22Rv1 (cell line): Measurements from ENCODE around the gene ENOPH1.

ENCODE experiments used
- H3K27ac ChIP-seq: fragments of 450-650 bp; 2 replicates; pipeline ENCODE4 v1.5.1; 2017
- ZFX ChIP-seq: fragments of 450-650 bp; IDR thresholded peaks from 2 replicates; pipeline ENCODE4 v1.6.1; 2017; ENCODE audit warnings: antibody characterized with exemption, borderline replicate concordance
- TF ChIP-seq, protein P1 (sequence below): fragments of 450-650 bp; IDR thresholded peaks from 2 replicates; pipeline ENCODE4 v1.5.1; 2017; ENCODE audit warnings: mild to moderate bottlenecking

The ENOPH1 gene

GRCh38 chr4:82419451-82419850 is 10.9 kb upstream of the ENOPH1 start:
- H3K27ac ChIP-seq, result no peak overlapping the region

GRCh38 chr4:82421796-82422560 is 8.4 kb upstream of the ENOPH1 start:
- no peak for TF ChIP-seq ZFX
- TF ChIP-seq, protein P1, sequence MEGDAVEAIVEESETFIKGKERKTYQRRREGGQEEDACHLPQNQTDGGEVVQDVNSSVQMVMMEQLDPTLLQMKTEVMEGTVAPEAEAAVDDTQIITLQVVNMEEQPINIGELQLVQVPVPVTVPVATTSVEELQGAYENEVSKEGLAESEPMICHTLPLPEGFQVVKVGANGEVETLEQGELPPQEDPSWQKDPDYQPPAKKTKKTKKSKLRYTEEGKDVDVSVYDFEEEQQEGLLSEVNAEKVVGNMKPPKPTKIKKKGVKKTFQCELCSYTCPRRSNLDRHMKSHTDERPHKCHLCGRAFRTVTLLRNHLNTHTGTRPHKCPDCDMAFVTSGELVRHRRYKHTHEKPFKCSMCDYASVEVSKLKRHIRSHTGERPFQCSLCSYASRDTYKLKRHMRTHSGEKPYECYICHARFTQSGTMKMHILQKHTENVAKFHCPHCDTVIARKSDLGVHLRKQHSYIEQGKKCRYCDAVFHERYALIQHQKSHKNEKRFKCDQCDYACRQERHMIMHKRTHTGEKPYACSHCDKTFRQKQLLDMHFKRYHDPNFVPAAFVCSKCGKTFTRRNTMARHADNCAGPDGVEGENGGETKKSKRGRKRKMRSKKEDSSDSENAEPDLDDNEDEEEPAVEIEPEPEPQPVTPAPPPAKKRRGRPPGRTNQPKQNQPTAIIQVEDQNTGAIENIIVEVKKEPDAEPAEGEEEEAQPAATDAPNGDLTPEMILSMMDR, result no peak
- no peak overlapping the region for H3K27ac ChIP-seq

More at GRCh38 chr4:82419451-82419850, 10.9 kb upstream of the ENOPH1 start:
- TF ChIP-seq, protein P1, result no peak
- TF ChIP-seq ZFX, result no peak

GRCh38 chr4:82422616-82423015 is 7.8 kb upstream of the ENOPH1 start:
- no peak overlapping the region for H3K27ac ChIP-seq
- TF ChIP-seq ZFX, result no peak
- TF ChIP-seq, protein P1, result no peak

- TF ChIP-seq ZFX, result no peak
- TF ChIP-seq, protein P1, result no peak
- H3K27ac ChIP-seq, result no peak overlapping the region
Measured at GRCh38 chr4:82423245-82424054, 6.9 kb upstream of the ENOPH1 start.

- no peak for TF ChIP-seq ZFX
- TF ChIP-seq, protein P1, result no peak
- no peak overlapping the region for H3K27ac ChIP-seq
Measured at GRCh38 chr4:82425478-82425877, 4.9 kb upstream of the ENOPH1 start.

- peak overlapping the region; percentile 99 for H3K27ac ChIP-seq
- TF ChIP-seq, protein P1, result no peak
- TF ChIP-seq ZFX, result no peak
Measured at GRCh38 chr4:82428526-82428968, 1.8 kb upstream of the ENOPH1 start.
